Measurements from ENCODE around the gene SLCO4A1. TPM values are rescaled to one million over a fixed set of nuclear protein-coding genes. Genes with fewer than 3 reads are reported as not detected.

Gene SLCO4A1
- total and polyA plus RNA-seq, 12 donors, result 0.39 to 27.0 (median 4.9) TPM

GRCh38 chr20:62671765-62672164 lies 29.5 kb downstream of the SLCO4A1 start:
- intact Hi-C loops (cut with DNase I), result loop anchor here (5.0 kb wide), 2 partner anchors 116 to 136 kb away; no protein-coding TSS in a partner anchor
- 70 to 83% (median 74%) methylated on average over 12 to 15 of the region's 15 CpGs for WGBS, 4 donors
- Histone ChIP-seq H3K9me3 (replicated peaks in 1 of 3) (no peaks in the 10 kb centered on the region), H3K4me3 (no peak overlapping the region), H3K27me3 (no peaks in the 10 kb centered on the region), H3K4me1 (replicated peaks in 1 of 2) (no peaks in the 10 kb centered on the region), H3K36me3 (replicated peaks in 1 of 2) (no peaks in the 10 kb centered on the region), H3K27ac (no peak overlapping the region)
- DNase-seq, result no peak
- TF ChIP-seq POLR2A (IDR thresholded peaks at IDR 0.05) (no peak), CTCF (IDR thresholded peaks at IDR 0.05) (no peak)

- WGBS, 4 donors, result 73 to 88% (median 84%) methylated on average over 11 of the region's 11 CpGs
- H3K4me1 ChIP-seq (replicated peaks in 1 of 2), result no peaks in the 10 kb centered on the region
- intact Hi-C loops (cut with DNase I), result loop anchor here (5.0 kb wide), 2 partner anchors 113 to 133 kb away; no protein-coding TSS in a partner anchor
Observed at GRCh38 chr20:62674370-62674769, 32.1 kb downstream of the SLCO4A1 start.

GRCh38 chr20:62675156-62675876 lies 33.0 kb downstream of the SLCO4A1 start:
- 41 to 58% (median 54%) methylated on average over 7 to 25 of the region's 25 CpGs for WGBS, 4 donors
- no peak for DNase-seq
- intact Hi-C loops (cut with DNase I), result no loop called here

More at GRCh38 chr20:62674370-62674769, 32.1 kb downstream of the SLCO4A1 start:
- no peaks in the 10 kb centered on the region for H3K36me3 ChIP-seq (replicated peaks in 1 of 2)
- TF ChIP-seq POLR2A (IDR thresholded peaks at IDR 0.05) (no peak), CTCF (IDR thresholded peaks at IDR 0.05) (no peak)
- no peak overlapping the region for H3K4me3 ChIP-seq
- H3K27ac ChIP-seq, result no peak overlapping the region
- DNase-seq, result no peak
- H3K9me3 ChIP-seq (replicated peaks in 1 of 3), result no peaks in the 10 kb centered on the region
- H3K27me3 ChIP-seq, result no peaks in the 10 kb centered on the region

GRCh38 chr20:62675877-62676260 lies 33.6 kb downstream of the SLCO4A1 start:
- TF ChIP-seq CTCF (IDR thresholded peaks at IDR 0.05) (no peak), POLR2A (IDR thresholded peaks at IDR 0.05) (no peak)
- no peak overlapping the region for H3K27ac ChIP-seq
- intact Hi-C loops (cut with DNase I), result no loop called here
- no peaks in the 10 kb centered on the region for H3K36me3 ChIP-seq (replicated peaks in 1 of 2)
- 72 to 88% (median 77%) methylated on average over 13 to 14 of the region's 14 CpGs for WGBS, 4 donors
- no peaks in the 10 kb centered on the region for H3K9me3 ChIP-seq (replicated peaks in 1 of 3)
- H3K4me1 ChIP-seq (replicated peaks in 1 of 2), result no peaks in the 10 kb centered on the region
- no peak overlapping the region for H3K4me3 ChIP-seq
- DNase-seq, result no peak
- H3K27me3 ChIP-seq, result no peaks in the 10 kb centered on the region

More at GRCh38 chr20:62675156-62675876, 33.0 kb downstream of the SLCO4A1 start:
- Histone ChIP-seq H3K4me3 (no peak overlapping the region), H3K36me3 (replicated peaks in 1 of 2) (no peaks in the 10 kb centered on the region), H3K9me3 (replicated peaks in 1 of 3) (no peaks in the 10 kb centered on the region), H3K4me1 (replicated peaks in 1 of 2) (no peaks in the 10 kb centered on the region), H3K27ac (no peak overlapping the region), H3K27me3 (no peaks in the 10 kb centered on the region)
- no peak for TF ChIP-seq POLR2A (IDR thresholded peaks at IDR 0.05)
- TF ChIP-seq CTCF (IDR thresholded peaks at IDR 0.05), result no peak

Measured in adrenal gland (tissue), 12 donors.